KOPT-K1 (cell line): Measurements from ENCODE around the gene GPD2.

Experiments used
- H3K27ac ChIP-seq: fragments of 200-600 bp; sonication (generic); 2 replicates; pipeline ENCODE4 v1.5.1; 2016; ENCODE audit warnings: antibody characterized with exemption, mild to moderate bottlenecking, low read depth, low read length; ENCODE audit not compliant: poor library complexity, severe bottlenecking
- H3K36me3 ChIP-seq: fragments of 200-600 bp; sonication (generic); 2 replicates; pipeline ENCODE4 v1.5.1; 2017; ENCODE audit warnings: antibody characterized with exemption, mild to moderate bottlenecking, low read length, moderate library complexity; ENCODE audit not compliant: insufficient read depth
- H3K9me3 ChIP-seq: fragments of 200-600 bp; sonication (generic); 2 replicates; pipeline ENCODE4 v1.5.1; 2017; ENCODE audit warnings: antibody characterized with exemption, low read length, mild to moderate bottlenecking; ENCODE audit not compliant: insufficient read depth, poor library complexity, severe bottlenecking

Gene GPD2

GRCh38 chr2:156455361-156455975, 19.3 kb downstream of the GPD2 start:
- no peak overlapping the region for H3K27ac ChIP-seq
- peaks cover 7% of the 10 kb centered on the region for H3K9me3 ChIP-seq
- H3K36me3 ChIP-seq: no peaks in the 10 kb centered on the region

GRCh38 chr2:156456616-156457015, 20.4 kb downstream of the GPD2 start:
- no peak overlapping the region for H3K27ac ChIP-seq
- H3K36me3 ChIP-seq: no peaks in the 10 kb centered on the region

GRCh38 chr2:156457523-156458517, 21.6 kb downstream of the GPD2 start:
- Histone ChIP-seq H3K36me3 (no peaks in the 10 kb centered on the region), H3K27ac (no peak overlapping the region)

More at GRCh38 chr2:156456616-156457015, 20.4 kb downstream of the GPD2 start:
- peaks cover 7% of the 10 kb centered on the region for H3K9me3 ChIP-seq

GRCh38 chr2:156459720-156460119, 23.5 kb downstream of the GPD2 start:
- no peak overlapping the region for H3K27ac ChIP-seq
- no peaks in the 10 kb centered on the region for H3K36me3 ChIP-seq
- H3K9me3 ChIP-seq: no peaks in the 10 kb centered on the region

More at GRCh38 chr2:156457523-156458517, 21.6 kb downstream of the GPD2 start:
- no peaks in the 10 kb centered on the region for H3K9me3 ChIP-seq

- Histone ChIP-seq H3K9me3 (no peaks in the 10 kb centered on the region), H3K27ac (no peak overlapping the region), H3K36me3 (no peaks in the 10 kb centered on the region)
Measured at GRCh38 chr2:156464106-156464505, 27.9 kb downstream of the GPD2 start.

- Histone ChIP-seq H3K36me3 (no peaks in the 10 kb centered on the region), H3K9me3 (no peaks in the 10 kb centered on the region), H3K27ac (no peak overlapping the region)
Measured at GRCh38 chr2:156465573-156465972, 29.4 kb downstream of the GPD2 start.

- Histone ChIP-seq H3K36me3 (no peaks in the 10 kb centered on the region), H3K9me3 (no peaks in the 10 kb centered on the region), H3K27ac (no peak overlapping the region)
Measured at GRCh38 chr2:156466739-156467405, 30.7 kb downstream of the GPD2 start.

- Histone ChIP-seq H3K27ac (no peak overlapping the region), H3K36me3 (no peaks in the 10 kb centered on the region), H3K9me3 (no peaks in the 10 kb centered on the region)
Measured at GRCh38 chr2:156470975-156471583, 34.9 kb downstream of the GPD2 start.

GRCh38 chr2:156471762-156472161, 35.6 kb downstream of the GPD2 start:
- Histone ChIP-seq H3K27ac (no peak overlapping the region), H3K9me3 (no peaks in the 10 kb centered on the region), H3K36me3 (no peaks in the 10 kb centered on the region)

- Histone ChIP-seq H3K36me3 (no peaks in the 10 kb centered on the region), H3K9me3 (no peaks in the 10 kb centered on the region), H3K27ac (no peak overlapping the region)
Measured at GRCh38 chr2:156472686-156473085, 36.5 kb downstream of the GPD2 start.

- Histone ChIP-seq H3K9me3 (no peaks in the 10 kb centered on the region), H3K36me3 (no peaks in the 10 kb centered on the region), H3K27ac (no peak overlapping the region)
Measured at GRCh38 chr2:156473445-156473844, 37.3 kb downstream of the GPD2 start.

GRCh38 chr2:156474401-156474800, 38.2 kb downstream of the GPD2 start:
- Histone ChIP-seq H3K36me3 (no peaks in the 10 kb centered on the region), H3K9me3 (no peaks in the 10 kb centered on the region), H3K27ac (no peak overlapping the region)

GRCh38 chr2:156476021-156476849, 40.1 kb downstream of the GPD2 start:
- Histone ChIP-seq H3K27ac (no peak overlapping the region), H3K36me3 (no peaks in the 10 kb centered on the region), H3K9me3 (no peaks in the 10 kb centered on the region)

GRCh38 chr2:156476850-156477206, 40.6 kb downstream of the GPD2 start:
- Histone ChIP-seq H3K36me3 (no peaks in the 10 kb centered on the region), H3K27ac (no peak overlapping the region), H3K9me3 (no peaks in the 10 kb centered on the region)
